ENCODE data around the gene SEPTIN14.
"Not testable (repeated sequence)": the region's sequence is repeated elsewhere in the genome, so short reads cannot be mapped to it uniquely, and the experiment has no call there.

SEPTIN14 gene

GRCh38 chr7:55878691-55879090 is 16.1 kb upstream of the SEPTIN14 start:
- no peak overlapping the region for H3K4me3 ChIP-seq (ENCODE audit: low read length)
- TF ChIP-seq CTCF (conservative IDR thresholded peaks at IDR 0.05; ENCODE audit: low read depth, low read length) = no peak
- DNase-seq (ENCODE audit: low read depth) = no peak

- TF ChIP-seq CTCF (conservative IDR thresholded peaks at IDR 0.05; ENCODE audit: low read depth, low read length) = no peak
- no peak for DNase-seq (ENCODE audit: low read depth)
- H3K4me3 ChIP-seq (ENCODE audit: low read length) = no peak overlapping the region
These were observed 14.8 kb upstream of the SEPTIN14 start for GRCh38 chr7:55877308-55877707.

- no peak for TF ChIP-seq CTCF (conservative IDR thresholded peaks at IDR 0.05; ENCODE audit: low read depth, low read length)
- H3K4me3 ChIP-seq (ENCODE audit: low read length) = no peak overlapping the region
- no peak for DNase-seq (ENCODE audit: low read depth)
These were observed 11.2 kb upstream of the SEPTIN14 start for GRCh38 chr7:55873765-55874164.

DNA sequence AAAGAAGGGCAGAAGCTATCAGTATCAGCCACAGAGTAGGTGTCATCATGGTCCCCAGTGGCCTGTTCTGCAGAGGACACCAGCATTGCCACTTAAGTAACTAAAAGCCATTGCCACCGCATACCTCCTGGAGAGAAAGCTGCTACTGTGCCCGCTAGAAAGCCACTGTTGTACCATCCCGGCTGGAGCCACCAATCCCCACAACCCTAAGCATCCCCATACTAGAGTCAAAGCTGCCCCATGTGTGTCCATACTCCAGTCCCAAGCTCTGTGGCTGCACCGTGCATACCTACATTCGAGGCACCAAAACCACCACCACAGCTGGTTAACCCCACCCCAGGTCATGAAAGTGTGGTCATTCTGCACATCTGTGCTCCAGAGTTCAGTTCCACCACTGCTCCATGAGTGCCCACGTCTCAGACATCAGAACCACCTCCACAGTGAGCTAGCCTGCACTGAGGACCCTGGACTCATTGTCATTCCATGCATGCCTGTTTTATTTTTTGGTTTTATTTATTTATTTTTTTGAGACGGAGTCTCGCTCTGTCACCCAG is 9.5 kb upstream of the SEPTIN14 start:
- no peak for DNase-seq (ENCODE audit: low read depth)
- H3K4me3 ChIP-seq (ENCODE audit: low read length) = no peak overlapping the region
- TF ChIP-seq CTCF (conservative IDR thresholded peaks at IDR 0.05; ENCODE audit: low read depth, low read length) = no peak

DNA sequence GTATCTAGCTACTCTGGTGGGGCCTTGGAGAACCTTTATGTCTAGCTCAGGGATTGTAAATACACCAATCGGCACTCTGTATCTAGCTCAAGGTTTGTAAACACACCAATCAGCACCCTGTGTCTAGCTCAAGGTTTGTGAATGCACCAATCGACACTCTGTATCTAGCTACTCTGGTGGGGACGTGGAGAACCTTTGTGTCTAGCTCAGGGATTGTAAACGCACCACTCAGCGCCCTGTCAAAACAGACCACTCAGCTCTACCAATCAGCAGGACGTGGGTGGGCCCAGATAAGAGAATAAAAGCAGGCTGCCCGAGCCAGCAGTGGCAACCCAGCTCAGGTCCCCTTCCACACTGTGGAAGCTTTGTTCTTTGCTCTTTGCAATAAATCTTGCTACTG is 6.4 kb upstream of the SEPTIN14 start:
- DNase-seq (ENCODE audit: low read depth); H3K4me3 ChIP-seq (ENCODE audit: low read length): not testable (repeated sequence)

GRCh38 chr7:55845164-55845563 is 17.4 kb downstream of the SEPTIN14 start:
- H3K4me3 ChIP-seq (ENCODE audit: low read length); DNase-seq (ENCODE audit: low read depth): not testable (repeated sequence)

DNA sequence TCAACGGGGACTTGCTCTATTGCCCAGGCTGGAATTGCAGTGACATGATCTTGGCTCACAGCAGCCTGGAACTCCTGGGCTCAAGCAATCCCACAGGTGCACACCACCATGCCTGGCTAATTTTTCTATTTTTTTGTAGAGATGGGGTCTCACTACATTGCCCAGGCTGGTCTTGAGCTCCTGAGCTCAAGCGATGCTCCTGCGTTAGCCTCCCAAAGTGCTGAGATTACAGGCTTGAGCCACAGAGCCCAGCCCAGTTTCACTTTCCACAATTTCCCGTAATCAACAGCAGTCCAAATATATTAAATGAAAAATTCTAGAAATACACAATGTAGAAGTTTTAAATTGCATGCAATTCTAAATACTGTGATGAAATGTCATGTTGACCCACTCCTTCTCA is 24.0 kb downstream of the SEPTIN14 start:
- no peak overlapping the region for H3K4me3 ChIP-seq (ENCODE audit: low read length)

GRCh38 chr7:55827577-55827976 is 35.0 kb downstream of the SEPTIN14 start:
- H3K4me3 ChIP-seq (ENCODE audit: low read length) = no peak overlapping the region
- no peak for TF ChIP-seq CTCF (conservative IDR thresholded peaks at IDR 0.05; ENCODE audit: low read depth, low read length)

More for the DNA sequence above, 24.0 kb downstream of the SEPTIN14 start:
- TF ChIP-seq CTCF (conservative IDR thresholded peaks at IDR 0.05; ENCODE audit: low read depth, low read length) = no peak
- DNase-seq (ENCODE audit: low read depth) = no peak

More at GRCh38 chr7:55827577-55827976, 35.0 kb downstream of the SEPTIN14 start:
- no peak for DNase-seq (ENCODE audit: low read depth)

Data from retinal pigment epithelial cell (primary cell).